ENCODE measurements around the gene AHNAK2.

GRCh38 chr14:105023791-105024480 lies 45.8 kb upstream of the AHNAK2 start:
- TF ChIP-seq CTCF (conservative IDR thresholded peaks at IDR 0.05) (no peak), ZFX (IDR thresholded peaks at IDR 0.05) (no peak)
